SU-DHL-6 (cell line): ENCODE results near the gene HSH2D.
"Not testable (repeated sequence)": the region's sequence is repeated elsewhere in the genome, so short reads cannot be mapped to it uniquely, and the experiment has no call there.

Source experiments
- H2AFZ ChIP-seq: fragments of 200-600 bp; sonication (generic); 2 replicates; pipeline ENCODE4 v1.6.1; 2014; ENCODE audit warnings: low read depth, mild to moderate bottlenecking, moderate library complexity, mixed read lengths, antibody characterized with exemption, low read length; ENCODE audit not compliant: severe bottlenecking
- H3F3A ChIP-seq: fragments of 200-600 bp; shearing (Covaris generic); 2 replicates; pipeline ENCODE4 v1.6.0; 2016; ENCODE audit warnings: antibody characterized with exemption, mild to moderate bottlenecking; ENCODE audit not compliant: insufficient read depth
- H3K27ac ChIP-seq: fragments of 200-600 bp; sonication (generic); 2 replicates; pipeline ENCODE4 v1.5.1; 2016; ENCODE audit warnings: low read depth, mild to moderate bottlenecking, low read length, moderate library complexity, mixed read lengths
- H3K27me3 ChIP-seq: fragments of 200-600 bp; sonication (generic), shearing (Covaris generic); 2 replicates; pipeline ENCODE4 v1.6.0; 2014; ENCODE audit warnings: mild to moderate bottlenecking, low read length
- H3K36me3 ChIP-seq: fragments of 200-600 bp; sonication (generic); 2 replicates; pipeline ENCODE4 v1.6.1; 2014; ENCODE audit warnings: mild to moderate bottlenecking, low read length, mixed read lengths
- H3K4me2 ChIP-seq: fragments of 300-600, 200-600 bp; shearing (Covaris generic), sonication (generic); 2 replicates; pipeline ENCODE4 v1.6.0; 2014; ENCODE audit warnings: low read length, low read depth, mild to moderate bottlenecking; ENCODE audit not compliant: poor library complexity, severe bottlenecking
- H3K4me3 ChIP-seq: fragments of 200-600 bp; sonication (generic); 2 replicates; pipeline ENCODE4 v1.5.1; 2014; ENCODE audit warnings: antibody characterized with exemption, low read length, mild to moderate bottlenecking, mixed read lengths; ENCODE audit not compliant: insufficient read depth, poor library complexity, severe bottlenecking
- H3K79me2 ChIP-seq: fragments of 200-600 bp; sonication (generic); 2 replicates; pipeline ENCODE4 v1.6.1; 2014; ENCODE audit warnings: mild to moderate bottlenecking, low read length, moderate library complexity; ENCODE audit not compliant: insufficient read depth
- H3K9ac ChIP-seq: fragments of 200-600 bp; sonication (generic); 2 replicates; pipeline ENCODE4 v1.7.0; 2014; ENCODE audit warnings: mild to moderate bottlenecking, low read length
- H3K9me2 ChIP-seq: fragments of 200-600 bp; sonication (generic); replicated peaks from 2 replicates; pipeline ENCODE4 v1.6.1; 2014; ENCODE audit warnings: low read length; ENCODE audit not compliant: insufficient read depth
- H3K9me3 ChIP-seq: fragments of 200-600 bp; sonication (generic); 2 replicates; pipeline ENCODE4 v1.6.1; 2014; ENCODE audit warnings: low read length, mixed read lengths; ENCODE audit not compliant: insufficient read depth
- H4K20me1 ChIP-seq: fragments of 200-600 bp; sonication (generic); 2 replicates; pipeline ENCODE4 v1.6.1; 2014; ENCODE audit warnings: low read depth, mild to moderate bottlenecking, antibody characterized with exemption, low read length, moderate library complexity, mixed read lengths
- CTCF ChIP-seq: fragments of 200-600 bp; sonication (generic); IDR thresholded peaks from one replicate; pipeline ENCODE4 v1.5.1; 2017; ENCODE audit warnings: antibody characterized with exemption, mild to moderate bottlenecking, low read length, moderate library complexity; ENCODE audit not compliant: insufficient read depth, poor library complexity, severe bottlenecking
- EZH2phosphoT487 ChIP-seq: fragments of 200-600 bp; sonication (generic), shearing (Covaris generic); conservative IDR thresholded peaks from 2 replicates; pipeline ENCODE4 v1.6.1; 2018; ENCODE audit warnings: mild to moderate bottlenecking, antibody characterized with exemption, low read length, moderate library complexity, mixed read lengths

HSH2D gene

GRCh38 chr19:16096280-16096855 is 47.1 kb upstream of the HSH2D start:
- Histone ChIP-seq H4K20me1 (no peaks in the 10 kb centered on the region), H3K4me2 (no peak overlapping the region), H3K9me2 (no peaks in the 10 kb centered on the region), H3K27me3 (no peaks in the 10 kb centered on the region), H3K27ac (no peak overlapping the region), H3K79me2 (no peaks in the 10 kb centered on the region), H3K9ac (no peak overlapping the region), H3K4me3 (no peak overlapping the region), H3K36me3 (peaks cover 20% of the 10 kb centered on the region; the same call in 1 of the 2 replicates), H3F3A (0 out of 2 replicates have a peak, but pooled peaks cover 5% of the 10 kb centered on the region), H2AFZ (no peak overlapping the region), H3K9me3 (no peaks in the 10 kb centered on the region)
- no peak for TF ChIP-seq EZH2phosphoT487
- TF ChIP-seq CTCF, result no peak

GRCh38 chr19:16098416-16098768 is 45.1 kb upstream of the HSH2D start:
- Histone ChIP-seq H3K9ac (no peak overlapping the region), H3F3A (0 out of 2 replicates have a peak, but pooled peaks cover 5% of the 10 kb centered on the region), H3K9me3 (no peaks in the 10 kb centered on the region), H3K4me3 (no peak overlapping the region), H3K79me2 (no peaks in the 10 kb centered on the region), H3K27ac (no peak overlapping the region), H3K9me2 (no peaks in the 10 kb centered on the region), H3K27me3 (no peaks in the 10 kb centered on the region), H2AFZ (no peak overlapping the region), H3K4me2 (no peak overlapping the region), H4K20me1 (no peaks in the 10 kb centered on the region), H3K36me3 (peaks cover 18% of the 10 kb centered on the region; the same call in 1 of the 2 replicates)
- no peak for TF ChIP-seq EZH2phosphoT487
- no peak for TF ChIP-seq CTCF

- Histone ChIP-seq H3K9me2 (no peaks in the 10 kb centered on the region), H3K9me3 (no peaks in the 10 kb centered on the region), H3K9ac (no peak overlapping the region), H3K4me2 (no peak overlapping the region), H3K79me2 (no peaks in the 10 kb centered on the region), H3K4me3 (no peak overlapping the region), H3F3A (0 out of 2 replicates have a peak, but pooled peaks cover 5% of the 10 kb centered on the region), H2AFZ (no peak overlapping the region), H3K36me3 (peaks cover 15% of the 10 kb centered on the region; the same call in 1 of the 2 replicates), H4K20me1 (no peaks in the 10 kb centered on the region), H3K27ac (no peak overlapping the region), H3K27me3 (no peaks in the 10 kb centered on the region)
- TF ChIP-seq CTCF (no peak), EZH2phosphoT487 (no peak)
Observed at GRCh38 chr19:16098821-16099220, 44.7 kb upstream of the HSH2D start.

GRCh38 chr19:16099314-16099965 is 44.0 kb upstream of the HSH2D start:
- peaks cover 15% of the 10 kb centered on the region; the same call in 1 of the 2 replicates for H3K36me3 ChIP-seq
- H2AFZ ChIP-seq, H3F3A ChIP-seq, H3K9me3 ChIP-seq, H3K9me2 ChIP-seq, H3K27me3 ChIP-seq, H3K4me3 ChIP-seq, H3K27ac ChIP-seq, H3K9ac ChIP-seq, H4K20me1 ChIP-seq, H3K79me2 ChIP-seq, H3K4me2 ChIP-seq: not testable (repeated sequence)
